ENCODE data around the gene CIAPIN1. TPM values are rescaled to one million over a fixed set of nuclear protein-coding genes. Genes with fewer than 3 reads are reported as not detected.
"Not testable (repeated sequence)": the region's sequence is repeated elsewhere in the genome, so short reads cannot be mapped to it uniquely, and the experiment has no call there.

The CIAPIN1 gene
- total RNA-seq, 2 experiments from 2014 or later = 29.5 to 31.0 TPM

- H3K27me3 Mint-ChIP-seq (ENCODE audit: low read depth) = no peaks in the 10 kb centered on the region
- H3K27ac Mint-ChIP-seq = no peak overlapping the region
- H3K36me3 Mint-ChIP-seq (ENCODE audit: low read depth) = no peaks in the 10 kb centered on the region
- H3K4me1 Mint-ChIP-seq (ENCODE audit: low read depth) = no peaks in the 10 kb centered on the region
- no peak overlapping the region for H3K4me3 Mint-ChIP-seq
- CTCF ChIA-PET = interaction anchor here (0.8 to 3.3 kb wide), 5 partner anchors 9 to 111 kb away, joined by 3 to 13 read pairs (median 3); no protein-coding TSS in a partner anchor
- no peaks in the 10 kb centered on the region for H3K9me3 Mint-ChIP-seq
- no peak for DNase-seq
- intact Hi-C loops (cut with micrococcal nuclease) = no loop called here
Measured at GRCh38 chr16:57411362-57411976, 35.7 kb downstream of the CIAPIN1 start.

- Mint-ChIP-seq H3K36me3 (ENCODE audit: low read depth) (no peaks in the 10 kb centered on the region), H3K9me3 (no peaks in the 10 kb centered on the region), H3K27me3 (ENCODE audit: low read depth) (no peaks in the 10 kb centered on the region), H3K4me1 (ENCODE audit: low read depth) (no peaks in the 10 kb centered on the region), H3K4me3 (no peak overlapping the region), H3K27ac (no peak overlapping the region)
- no peak for DNase-seq
- CTCF ChIA-PET = interaction anchor here (0.6 to 1.1 kb wide), 2 partner anchors 88 to 108 kb away, joined by 3 read pairs; no protein-coding TSS in a partner anchor
- intact Hi-C loops (cut with micrococcal nuclease) = no loop called here
Measured at GRCh38 chr16:57409870-57410587, 37.2 kb downstream of the CIAPIN1 start.

- H3K27ac Mint-ChIP-seq = no peak overlapping the region
- H3K4me3 Mint-ChIP-seq = no peak overlapping the region
- no peaks in the 10 kb centered on the region for H3K9me3 Mint-ChIP-seq
- no peak for DNase-seq
- CTCF ChIA-PET = no interaction called here
- no peaks in the 10 kb centered on the region for H3K27me3 Mint-ChIP-seq (ENCODE audit: low read depth)
- intact Hi-C loops (cut with micrococcal nuclease) = no loop called here
- H3K36me3 Mint-ChIP-seq (ENCODE audit: low read depth) = no peaks in the 10 kb centered on the region
- no peaks in the 10 kb centered on the region for H3K4me1 Mint-ChIP-seq (ENCODE audit: low read depth)
Measured at GRCh38 chr16:57409065-57409464, 38.1 kb downstream of the CIAPIN1 start.

- no peaks in the 10 kb centered on the region for H3K27me3 Mint-ChIP-seq (ENCODE audit: low read depth)
- CTCF ChIA-PET = no interaction called here
- H3K36me3 Mint-ChIP-seq (ENCODE audit: low read depth) = no peaks in the 10 kb centered on the region
- DNase-seq = no peak
- intact Hi-C loops (cut with micrococcal nuclease) = no loop called here
- H3K27ac Mint-ChIP-seq = no peak overlapping the region
- no peaks in the 10 kb centered on the region for H3K9me3 Mint-ChIP-seq
- H3K4me1 Mint-ChIP-seq (ENCODE audit: low read depth) = no peaks in the 10 kb centered on the region
- no peak overlapping the region for H3K4me3 Mint-ChIP-seq
Measured at GRCh38 chr16:57407521-57408353, 39.4 kb downstream of the CIAPIN1 start.

GRCh38 chr16:57406881-57407280 is 40.3 kb downstream of the CIAPIN1 start:
- no peaks in the 10 kb centered on the region for H3K27me3 Mint-ChIP-seq (ENCODE audit: low read depth)
- DNase-seq = no peak
- no peaks in the 10 kb centered on the region for H3K9me3 Mint-ChIP-seq
- CTCF ChIA-PET = interaction anchor here (2.2 kb wide), 1 partner anchor 11 kb away, joined by 12 read pairs; no protein-coding TSS in a partner anchor
- no peaks in the 10 kb centered on the region for H3K4me1 Mint-ChIP-seq (ENCODE audit: low read depth)
- H3K36me3 Mint-ChIP-seq (ENCODE audit: low read depth) = no peaks in the 10 kb centered on the region
- intact Hi-C loops (cut with micrococcal nuclease) = no loop called here
- H3K4me3 Mint-ChIP-seq = no peak overlapping the region
- H3K27ac Mint-ChIP-seq = no peak overlapping the region

- H3K4me1 Mint-ChIP-seq (ENCODE audit: low read depth) = no peaks in the 10 kb centered on the region
- no peaks in the 10 kb centered on the region for H3K27me3 Mint-ChIP-seq (ENCODE audit: low read depth)
- H3K36me3 Mint-ChIP-seq (ENCODE audit: low read depth) = no peaks in the 10 kb centered on the region
- no peaks in the 10 kb centered on the region for H3K9me3 Mint-ChIP-seq
- no peak overlapping the region for H3K4me3 Mint-ChIP-seq
- CTCF ChIA-PET = interaction anchor here (0.7 to 2.2 kb wide), 2 partner anchors 13 to 518 kb away, joined by 3 to 12 read pairs; no protein-coding TSS in a partner anchor
- H3K27ac Mint-ChIP-seq = no peak overlapping the region
- intact Hi-C loops (cut with micrococcal nuclease) = no loop called here
- no peak for DNase-seq
Measured at GRCh38 chr16:57405097-57405496, 42.1 kb downstream of the CIAPIN1 start.

- Mint-ChIP-seq H3K27me3 (ENCODE audit: low read depth) (no peaks in the 10 kb centered on the region), H3K4me1 (ENCODE audit: low read depth) (no peaks in the 10 kb centered on the region), H3K9me3 (no peaks in the 10 kb centered on the region), H3K27ac (no peak within 1 kb of the TSS), H3K4me3 (no peak within 1 kb of the TSS), H3K36me3 (ENCODE audit: low read depth) (no peaks in the 10 kb centered on the region)
- CTCF ChIA-PET = interaction anchor here (0.5 to 1.1 kb wide), 2 partner anchors 9 to 64 kb away, joined by 3 read pairs; no protein-coding TSS in a partner anchor
- intact Hi-C loops (cut with micrococcal nuclease) = no loop called here
- DNase-seq = no peak
Measured at GRCh38 chr16:57403965-57404817, 43.0 kb downstream of the CIAPIN1 start, which contains the start of gene CCL17. CCL17 (plus strand) TSS chr16:57404767; CDS start chr16:57413933, 9,166 bp downstream.

GRCh38 chr16:57401943-57402640 is 45.1 kb downstream of the CIAPIN1 start:
- CTCF ChIA-PET = interaction anchor here (1.1 to 1.3 kb wide), 2 partner anchors 15 to 17 kb away, joined by 3 to 5 read pairs; no protein-coding TSS in a partner anchor
- Mint-ChIP-seq H3K36me3 (ENCODE audit: low read depth) (no peaks in the 10 kb centered on the region), H3K4me3 (no peak overlapping the region), H3K27ac (no peak overlapping the region), H3K4me1 (ENCODE audit: low read depth) (no peaks in the 10 kb centered on the region), H3K27me3 (ENCODE audit: low read depth) (no peaks in the 10 kb centered on the region), H3K9me3 (no peaks in the 10 kb centered on the region)
- intact Hi-C loops (cut with micrococcal nuclease) = no loop called here
- DNase-seq = no peak

- not testable (repeated sequence) for H3K4me3 Mint-ChIP-seq
Measured at GRCh38 chr16:57397493-57397892, 49.7 kb downstream of the CIAPIN1 start.

GRCh38 chr16:57396786-57397185 is 50.4 kb downstream of the CIAPIN1 start:
- Mint-ChIP-seq H3K4me3 (no peak overlapping the region), H3K4me1 (ENCODE audit: low read depth) (no peaks in the 10 kb centered on the region), H3K9me3 (no peaks in the 10 kb centered on the region), H3K27me3 (ENCODE audit: low read depth) (no peaks in the 10 kb centered on the region), H3K27ac (no peak overlapping the region), H3K36me3 (ENCODE audit: low read depth) (no peaks in the 10 kb centered on the region)
- intact Hi-C loops (cut with micrococcal nuclease) = no loop called here
- CTCF ChIA-PET = no interaction called here
- DNase-seq = no peak

More at GRCh38 chr16:57397493-57397892, 49.7 kb downstream of the CIAPIN1 start:
- H3K36me3 Mint-ChIP-seq (ENCODE audit: low read depth); CTCF ChIA-PET; DNase-seq; H3K27me3 Mint-ChIP-seq (ENCODE audit: low read depth); H3K4me1 Mint-ChIP-seq (ENCODE audit: low read depth); intact Hi-C loops (cut with micrococcal nuclease); H3K27ac Mint-ChIP-seq; H3K9me3 Mint-ChIP-seq: not testable (repeated sequence)

- H3K27ac Mint-ChIP-seq = no peak overlapping the region
- CTCF ChIA-PET = interaction anchor here (0.9 kb wide), 1 partner anchor 9 kb away, joined by 3 read pairs; the partner anchor contains the start of gene CCL17
- no peaks in the 10 kb centered on the region for H3K9me3 Mint-ChIP-seq
- no peaks in the 10 kb centered on the region for H3K4me1 Mint-ChIP-seq (ENCODE audit: low read depth)
- no peaks in the 10 kb centered on the region for H3K36me3 Mint-ChIP-seq (ENCODE audit: low read depth)
- intact Hi-C loops (cut with micrococcal nuclease) = no loop called here
- H3K4me3 Mint-ChIP-seq = no peak overlapping the region
- no peak for DNase-seq
- H3K27me3 Mint-ChIP-seq (ENCODE audit: low read depth) = no peaks in the 10 kb centered on the region
Measured at GRCh38 chr16:57395026-57395425, 52.2 kb downstream of the CIAPIN1 start.

All from activated naive CD4-positive, alpha-beta T cell treated with anti-CD3 and anti-CD28 coated beads for 36 hours (primary cell).